Activated gamma-delta T cell treated with Interleukin-2 at 50 U/mL for 16 hours (primary cell): Measurements from ENCODE around the gene SLC22A23.

Experiments used
- DNase-seq: peaks from one replicate; pipeline ENCODE4 v3.0.0-alpha.2; 2020

The SLC22A23 gene

DNA sequence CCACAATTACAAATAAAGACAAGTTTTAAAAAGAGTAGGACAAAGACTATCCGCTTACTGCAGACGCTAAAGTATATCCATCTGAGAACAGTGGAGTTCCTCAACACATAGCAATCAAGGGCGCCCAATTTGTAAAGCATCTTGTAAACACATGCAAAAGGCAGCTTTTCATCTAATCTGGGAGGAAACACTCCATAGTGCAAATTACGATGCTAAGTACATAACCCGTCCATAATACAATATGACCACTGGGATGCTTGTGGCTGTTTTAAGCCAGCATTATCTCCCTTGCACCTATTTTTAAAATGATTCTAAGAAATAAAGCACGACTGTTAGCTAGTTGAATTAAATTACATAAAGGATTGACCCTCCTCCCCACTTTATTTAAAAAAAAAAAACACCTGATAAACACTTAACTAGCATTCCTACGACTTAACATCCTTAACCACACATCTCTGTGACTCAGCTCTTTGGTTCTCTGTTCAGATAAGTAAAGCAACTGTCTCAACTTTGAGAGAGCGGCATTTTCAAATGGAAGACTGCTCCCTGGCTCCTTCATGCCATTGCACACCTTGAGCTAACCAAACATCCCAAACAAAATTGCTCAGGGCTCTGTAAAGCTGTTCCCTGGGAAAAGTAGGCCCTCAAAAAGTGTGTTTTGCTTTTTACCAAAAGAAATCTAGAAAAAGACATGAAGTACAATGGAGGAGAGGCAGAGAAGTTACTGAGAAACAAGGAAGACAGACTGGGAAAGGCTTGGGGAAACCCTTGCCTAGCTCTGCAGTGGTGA lies 14.2 kb downstream of the SLC22A23 start:
- DNase-seq: no peak

- DNase-seq: no peak
These were observed 15.9 kb downstream of the SLC22A23 start for GRCh38 chr6:3440911-3441310.

GRCh38 chr6:3439961-3440360 lies 16.9 kb downstream of the SLC22A23 start:
- DNase-seq: no peak

DNA sequence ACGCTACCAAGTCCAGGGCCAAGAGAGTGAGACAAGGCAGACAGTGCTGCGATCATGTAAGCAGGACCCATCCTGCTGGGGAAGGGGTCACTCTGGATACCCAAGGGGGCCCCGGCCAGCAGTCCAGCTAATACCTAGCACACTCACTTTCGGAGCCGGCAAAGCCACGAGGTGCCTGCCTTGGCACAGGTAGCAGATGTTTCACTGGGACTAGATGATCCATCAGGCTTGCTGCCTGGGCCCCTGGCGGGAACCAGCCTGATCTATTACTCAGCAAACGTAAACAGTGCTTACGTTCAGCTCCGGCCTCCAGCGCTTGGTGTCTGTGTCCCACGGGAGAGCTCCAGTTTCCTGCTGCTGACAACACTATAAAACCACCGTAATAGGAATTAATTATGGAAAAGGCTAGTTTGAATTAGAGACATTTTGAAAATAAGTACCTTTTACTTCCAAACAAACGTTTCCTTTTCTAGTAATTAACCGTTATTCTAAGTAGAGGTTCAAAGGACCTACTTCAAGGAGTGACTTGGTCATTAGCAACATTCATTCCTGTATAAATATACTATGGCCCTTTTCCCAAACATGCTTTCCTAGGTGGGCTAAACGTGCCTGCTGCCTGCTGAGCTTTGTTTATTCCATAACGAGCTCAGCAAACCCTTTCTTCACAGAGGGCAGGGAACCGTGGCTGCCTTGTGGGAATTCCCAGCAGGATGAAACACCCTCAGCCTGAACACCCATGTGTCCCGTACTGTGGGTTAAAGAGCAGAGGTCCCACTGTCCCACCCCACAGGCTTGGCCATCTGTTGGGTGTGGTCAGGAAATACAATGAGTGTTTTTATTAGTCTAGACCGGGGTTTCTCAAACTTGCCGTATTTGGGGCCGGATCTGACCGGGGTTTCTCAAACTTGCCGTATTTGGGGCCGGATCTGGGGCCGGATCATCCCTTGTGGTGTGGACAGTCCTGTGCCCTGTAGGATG lies 18.4 kb downstream of the SLC22A23 start:
- DNase-seq: no peak

GRCh38 chr6:3433005-3433404 lies 23.8 kb downstream of the SLC22A23 start:
- no peak for DNase-seq

GRCh38 chr6:3432416-3432815 lies 24.4 kb downstream of the SLC22A23 start:
- DNase-seq: no peak

DNA sequence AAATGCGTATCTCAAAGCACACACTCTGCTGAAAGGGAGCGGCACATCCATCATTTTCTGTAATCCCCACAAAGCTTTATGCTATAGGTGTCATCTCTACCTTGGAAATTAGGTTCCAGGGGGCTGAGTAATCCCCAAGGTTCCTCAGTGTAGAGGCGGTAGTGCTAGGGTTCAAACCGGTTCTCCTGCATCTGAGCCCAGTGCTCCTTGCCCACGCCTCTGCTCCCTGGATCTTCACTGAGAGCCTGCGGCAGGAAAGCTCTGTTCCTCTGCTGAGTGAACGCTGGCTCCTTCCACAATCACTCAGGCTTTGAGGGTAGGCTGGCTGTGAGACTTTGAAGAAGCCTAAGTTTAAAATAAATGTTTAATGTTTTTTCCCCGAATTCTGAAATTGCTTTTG lies 24.9 kb downstream of the SLC22A23 start:
- no peak for DNase-seq

DNA sequence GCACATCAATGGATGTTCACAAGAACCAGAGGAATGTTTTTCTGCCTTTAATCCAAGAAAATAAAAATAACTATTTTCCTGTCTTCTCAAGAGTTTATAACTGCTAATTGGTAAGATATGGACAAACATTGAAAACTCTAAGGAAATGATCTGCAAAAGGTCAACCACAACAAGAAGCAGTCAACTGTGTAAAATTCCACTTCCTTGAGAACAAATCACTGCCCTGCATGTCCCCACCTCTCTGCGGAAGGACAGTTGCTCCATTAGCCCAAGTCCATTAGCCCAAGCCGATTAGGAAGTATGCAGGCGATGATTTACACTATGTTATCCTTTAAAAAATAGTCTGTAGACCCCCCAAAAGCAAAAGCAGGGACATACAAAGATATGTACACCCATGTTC lies 27.6 kb downstream of the SLC22A23 start:
- no peak for DNase-seq

- DNase-seq: no peak
These were observed 28.1 kb downstream of the SLC22A23 start for GRCh38 chr6:3428700-3429099.

DNA sequence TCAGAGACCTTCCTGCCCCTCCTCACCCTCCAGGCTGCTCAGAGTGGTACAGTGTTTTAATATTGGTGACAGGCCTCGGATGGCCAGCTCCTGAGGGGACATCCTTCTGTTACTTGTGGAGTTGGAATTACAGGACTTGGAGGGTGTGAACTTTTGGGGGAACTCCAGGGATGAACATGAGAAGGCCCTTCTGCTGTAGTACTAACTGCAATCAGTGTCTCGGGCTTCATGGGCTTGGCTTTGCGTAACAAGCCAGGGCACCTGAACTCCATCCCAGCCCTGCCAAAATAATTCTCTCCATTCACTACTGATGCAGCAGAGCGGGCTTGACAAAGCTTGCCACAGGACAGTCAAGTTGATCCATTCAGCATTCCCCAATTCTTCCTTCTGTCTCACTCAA lies 28.6 kb downstream of the SLC22A23 start:
- no peak for DNase-seq

GRCh38 chr6:3427687-3428085 lies 29.2 kb downstream of the SLC22A23 start:
- no peak for DNase-seq

GRCh38 chr6:3426927-3427686 lies 29.7 kb downstream of the SLC22A23 start:
- no peak for DNase-seq

GRCh38 chr6:3426091-3426926 lies 30.5 kb downstream of the SLC22A23 start:
- no peak for DNase-seq

- DNase-seq: no peak
These were observed 31.3 kb downstream of the SLC22A23 start for GRCh38 chr6:3425574-3425973.

GRCh38 chr6:3424185-3424927 lies 32.5 kb downstream of the SLC22A23 start:
- no peak for DNase-seq

GRCh38 chr6:3423439-3424184 lies 33.2 kb downstream of the SLC22A23 start:
- no peak for DNase-seq

GRCh38 chr6:3422435-3423070 lies 34.3 kb downstream of the SLC22A23 start:
- DNase-seq: no peak

GRCh38 chr6:3421791-3422434 lies 34.9 kb downstream of the SLC22A23 start:
- DNase-seq: no peak

DNA sequence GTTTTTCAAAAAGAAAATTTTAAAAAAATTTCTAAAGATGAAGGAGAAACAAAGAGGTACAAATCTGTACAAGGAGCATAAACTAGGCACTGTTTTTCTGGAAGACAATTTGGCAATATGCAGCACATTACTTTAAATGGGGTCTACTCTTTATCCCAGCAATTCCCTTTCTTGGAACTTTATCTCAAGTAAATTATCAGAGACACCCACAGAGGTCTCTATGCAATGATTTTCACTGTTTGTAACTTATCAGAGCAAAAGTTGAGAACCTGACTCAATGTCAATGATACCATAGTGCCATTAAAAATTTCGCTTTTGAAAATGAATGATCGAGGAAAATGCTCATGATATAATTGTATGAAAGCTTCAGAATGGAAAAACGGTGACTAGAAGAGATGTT lies 35.7 kb downstream of the SLC22A23 start:
- no peak for DNase-seq
